ENCODE results near the gene NUBPL.
"Not testable (repeated sequence)": the region's sequence is repeated elsewhere in the genome, so short reads cannot be mapped to it uniquely, and the experiment has no call there.

Gene NUBPL

DNA sequence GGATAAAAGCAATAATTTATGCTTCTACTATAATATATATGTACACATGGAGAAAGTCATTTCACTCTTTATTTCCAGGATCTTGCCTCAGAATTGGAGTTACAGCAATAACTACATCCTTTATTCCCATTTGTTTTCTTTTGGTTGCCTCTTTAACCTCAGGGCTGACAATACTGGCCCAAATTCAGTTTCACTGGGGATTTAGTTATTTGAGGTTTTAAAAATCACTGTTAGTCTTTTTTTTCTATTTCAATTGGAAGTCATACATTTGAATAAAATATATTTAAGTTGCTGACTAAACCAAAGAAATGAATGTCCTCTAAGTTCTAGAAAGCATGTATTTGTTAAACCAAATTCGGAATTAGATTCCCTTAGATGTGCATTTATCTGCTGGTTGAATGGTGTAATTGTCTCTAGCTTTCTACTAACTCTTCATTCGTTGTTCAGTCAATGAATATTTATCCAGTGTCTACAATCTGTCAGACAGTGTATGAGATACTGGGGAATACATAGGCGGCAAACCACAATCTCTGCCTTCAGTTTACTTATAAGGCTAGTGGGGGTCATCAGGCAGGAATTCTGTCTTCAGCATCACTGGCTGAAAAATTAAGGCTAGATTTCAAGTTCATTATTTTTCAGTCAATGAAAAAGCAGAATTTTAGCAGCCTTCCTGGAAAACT is 325.1 kb downstream of the NUBPL start:
- no peak for DNase-seq (ENCODE audit: low read depth)
- TF ChIP-seq POLR2A (IDR thresholded peaks at IDR 0.05; ENCODE audit: extremely low read depth, insufficient read length), result no peak
- TF ChIP-seq CTCF (IDR thresholded peaks at IDR 0.05; ENCODE audit: low read depth, low read length), result no peak
- TF ChIP-seq, protein P1, sequence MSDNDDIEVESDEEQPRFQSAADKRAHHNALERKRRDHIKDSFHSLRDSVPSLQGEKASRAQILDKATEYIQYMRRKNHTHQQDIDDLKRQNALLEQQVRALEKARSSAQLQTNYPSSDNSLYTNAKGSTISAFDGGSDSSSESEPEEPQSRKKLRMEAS (IDR thresholded peaks at IDR 0.05; ENCODE audit: low read depth, low read length), result no peak
- TF ChIP-seq MYC (IDR thresholded peaks at IDR 0.05; ENCODE audit: low read depth, low read length), result no peak
- H3K4me3 ChIP-seq (ENCODE audit: low read depth, low read length), result no peak overlapping the region

- DNase-seq (ENCODE audit: low read depth), result no peak
- no peak overlapping the region for H3K4me3 ChIP-seq (ENCODE audit: low read depth, low read length)
- TF ChIP-seq, protein P1 (IDR thresholded peaks at IDR 0.05; ENCODE audit: low read depth, low read length), result no peak
Measured at GRCh38 chr14:31887929-31888580, 326.9 kb downstream of the NUBPL start.

DNA sequence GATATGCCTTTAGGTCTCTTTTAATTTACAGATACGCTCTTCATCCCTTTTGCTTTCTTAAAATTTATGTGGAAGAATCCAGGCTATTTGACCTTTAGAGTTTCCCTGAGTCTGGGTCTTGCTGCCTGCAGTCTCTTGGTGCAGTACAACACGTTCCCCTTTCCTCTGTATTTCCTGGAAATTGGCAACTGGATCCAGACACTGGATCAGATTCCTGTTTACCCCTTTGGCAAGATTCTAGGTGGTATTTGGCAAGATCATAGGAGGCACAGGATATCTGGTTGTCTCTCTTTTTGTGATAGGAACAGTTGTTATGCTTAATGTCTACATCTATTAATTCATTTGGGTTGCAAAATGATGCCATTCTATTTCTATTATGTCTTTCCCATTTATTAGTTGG is 328.1 kb downstream of the NUBPL start:
- H3K4me3 ChIP-seq (ENCODE audit: low read depth, low read length), result no peak overlapping the region
- TF ChIP-seq MYC (IDR thresholded peaks at IDR 0.05; ENCODE audit: low read depth, low read length) (no peak), POLR2A (IDR thresholded peaks at IDR 0.05; ENCODE audit: extremely low read depth, insufficient read length) (no peak), CTCF (IDR thresholded peaks at IDR 0.05; ENCODE audit: low read depth, low read length) (no peak)
- TF ChIP-seq, protein P1 (IDR thresholded peaks at IDR 0.05; ENCODE audit: low read depth, low read length), result no peak
- no peak for DNase-seq (ENCODE audit: low read depth)

DNA sequence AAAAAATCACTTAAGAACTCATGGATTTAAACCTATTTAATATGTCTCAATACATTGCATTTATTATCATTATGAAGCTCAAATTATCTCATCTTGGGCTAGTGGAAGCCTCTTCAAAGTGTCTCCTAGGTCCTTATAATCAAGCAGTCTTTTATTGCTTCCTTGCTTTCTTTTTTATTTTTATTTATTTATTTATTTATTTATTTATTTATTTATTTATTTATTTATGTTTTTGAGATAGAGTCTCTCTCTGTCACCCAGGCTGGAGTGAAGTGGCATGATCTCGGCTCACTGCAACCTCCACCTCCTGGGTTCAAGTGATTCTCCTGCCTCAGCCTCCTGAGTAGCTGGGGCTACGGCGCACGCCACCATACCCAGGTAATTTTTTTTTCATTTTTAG is 329.0 kb downstream of the NUBPL start:
- not testable (repeated sequence) for H3K4me3 ChIP-seq (ENCODE audit: low read depth, low read length); DNase-seq (ENCODE audit: low read depth)

DNA sequence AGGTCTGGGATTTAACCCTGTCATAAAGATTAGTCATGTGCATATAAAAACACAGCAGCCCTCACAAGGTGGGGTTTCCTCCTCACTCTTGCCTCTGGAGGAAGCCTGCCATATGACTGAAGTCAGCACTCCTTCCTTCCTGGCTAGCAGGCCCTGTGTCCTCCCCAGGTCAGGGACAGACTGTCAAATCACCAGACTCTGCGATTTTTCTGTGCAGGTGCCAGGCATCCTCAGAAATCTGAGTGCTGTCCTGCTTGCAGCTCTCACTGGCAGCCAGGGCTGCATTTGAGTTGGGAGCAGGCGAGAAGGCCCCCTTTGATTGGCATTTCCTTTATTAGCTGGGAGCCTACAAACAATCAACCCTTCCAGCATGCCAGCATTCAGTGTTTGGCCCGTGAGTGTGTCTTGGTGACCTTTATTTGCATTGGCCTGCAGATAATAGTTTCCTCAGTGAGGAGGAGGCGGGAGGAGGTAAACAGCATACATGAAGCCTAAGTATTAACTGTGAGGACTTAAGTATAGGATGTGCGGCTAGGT is 332.1 kb downstream of the NUBPL start:
- TF ChIP-seq MYC (IDR thresholded peaks at IDR 0.05; ENCODE audit: low read depth, low read length) (no peak), CTCF (IDR thresholded peaks at IDR 0.05; ENCODE audit: low read depth, low read length) (no peak)
- no peak overlapping the region for H3K4me3 ChIP-seq (ENCODE audit: low read depth, low read length)
- no peak for DNase-seq (ENCODE audit: low read depth)

DNA sequence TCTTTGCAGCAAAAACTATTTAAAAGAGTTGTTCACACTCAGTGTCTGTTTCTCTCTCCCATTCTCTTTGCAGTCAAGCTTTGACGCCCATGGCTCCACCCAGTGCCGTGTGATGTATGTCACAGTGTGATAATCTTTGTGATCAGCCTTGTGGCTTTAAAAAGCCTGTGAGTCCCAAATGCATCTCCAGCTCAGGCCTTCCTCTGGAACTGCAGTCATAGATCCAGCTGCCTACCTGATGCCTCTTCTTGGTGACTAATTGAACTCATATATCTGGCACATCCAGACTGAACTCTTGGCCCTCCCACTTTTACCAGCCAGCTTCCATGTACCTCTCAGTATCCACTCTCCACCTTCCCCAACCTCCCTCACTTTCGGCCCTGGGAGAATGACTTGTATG is 333.1 kb downstream of the NUBPL start:
- TF ChIP-seq, protein P1 (IDR thresholded peaks at IDR 0.05; ENCODE audit: low read depth, low read length), result no peak
- TF ChIP-seq POLR2A (IDR thresholded peaks at IDR 0.05; ENCODE audit: extremely low read depth, insufficient read length) (no peak), CTCF (IDR thresholded peaks at IDR 0.05; ENCODE audit: low read depth, low read length) (no peak), MYC (IDR thresholded peaks at IDR 0.05; ENCODE audit: low read depth, low read length) (no peak)
- no peak overlapping the region for H3K4me3 ChIP-seq (ENCODE audit: low read depth, low read length)
- no peak for DNase-seq (ENCODE audit: low read depth)

DNA sequence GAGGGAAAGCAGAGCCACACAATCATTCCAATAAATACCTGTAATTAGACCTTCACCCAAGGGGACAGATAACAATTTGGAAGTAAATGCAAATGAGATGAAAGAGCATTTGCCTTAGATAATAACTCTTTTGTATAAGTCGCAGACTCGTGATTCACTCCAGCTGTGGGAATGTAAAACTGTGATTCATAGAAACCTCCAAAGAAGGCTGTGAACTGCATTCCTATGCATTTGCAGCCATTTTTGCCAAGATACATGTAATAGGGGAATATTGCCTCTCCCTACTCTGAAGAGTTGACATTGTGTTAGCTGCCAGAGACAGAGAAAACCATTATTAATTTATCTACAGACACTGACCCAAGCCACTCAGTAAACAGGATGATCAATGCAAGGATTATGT is 334.0 kb downstream of the NUBPL start:
- H3K4me3 ChIP-seq (ENCODE audit: low read depth, low read length), result no peak overlapping the region
- no peak for TF ChIP-seq POLR2A (IDR thresholded peaks at IDR 0.05; ENCODE audit: extremely low read depth, insufficient read length)
- no peak for TF ChIP-seq MYC (IDR thresholded peaks at IDR 0.05; ENCODE audit: low read depth, low read length)
- TF ChIP-seq, protein P1 (IDR thresholded peaks at IDR 0.05; ENCODE audit: low read depth, low read length), result no peak
- TF ChIP-seq CTCF (IDR thresholded peaks at IDR 0.05; ENCODE audit: low read depth, low read length), result no peak
- DNase-seq (ENCODE audit: low read depth), result no peak
